Measurements from ENCODE around the gene CNTNAP5.

Gene CNTNAP5

DNA sequence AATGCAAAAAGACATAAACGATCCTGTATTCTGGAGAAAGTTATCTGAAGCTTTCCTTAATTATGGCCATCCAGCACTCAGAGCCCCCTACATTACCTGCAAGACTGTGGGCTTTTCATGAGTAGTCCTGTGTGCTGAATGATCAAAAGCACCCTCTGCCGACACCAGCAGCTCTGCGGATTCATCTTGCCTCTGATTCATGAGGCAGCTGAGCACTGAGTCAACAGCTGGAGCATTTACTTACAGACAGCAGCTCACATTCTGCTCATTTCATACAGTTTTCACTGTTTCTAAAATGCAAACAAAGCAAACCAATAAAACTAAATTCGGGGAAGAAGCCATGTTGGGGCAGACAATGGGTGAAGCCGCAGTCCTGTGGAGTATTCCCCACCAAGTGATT, 886.5 kb downstream of the CNTNAP5 start:
- TF ChIP-seq POLR2AphosphoS5 (IDR thresholded peaks at IDR 0.05; ENCODE audit: borderline replicate concordance, low read depth, low read length) (no peak), FOXP2 (optimal IDR thresholded peaks at IDR 0.05; ENCODE audit: control extremely low read depth, extremely low read length, insufficient read depth) (no peak), EZH2 (IDR thresholded peaks at IDR 0.05) (no peak)
- no peak for DNase-seq (ENCODE audit: low read depth, low spot score)
- no peaks in the 10 kb centered on the region for H3K9me3 ChIP-seq (ENCODE audit: low read depth, low read length)
- H3K9ac ChIP-seq (ENCODE audit: insufficient read length), result no peak overlapping the region
- H3K36me3 ChIP-seq (ENCODE audit: insufficient read depth, low read length), result no peaks in the 10 kb centered on the region
- no peak overlapping the region for H3K4me3 ChIP-seq
- H3K27ac ChIP-seq, result no peak overlapping the region

DNA sequence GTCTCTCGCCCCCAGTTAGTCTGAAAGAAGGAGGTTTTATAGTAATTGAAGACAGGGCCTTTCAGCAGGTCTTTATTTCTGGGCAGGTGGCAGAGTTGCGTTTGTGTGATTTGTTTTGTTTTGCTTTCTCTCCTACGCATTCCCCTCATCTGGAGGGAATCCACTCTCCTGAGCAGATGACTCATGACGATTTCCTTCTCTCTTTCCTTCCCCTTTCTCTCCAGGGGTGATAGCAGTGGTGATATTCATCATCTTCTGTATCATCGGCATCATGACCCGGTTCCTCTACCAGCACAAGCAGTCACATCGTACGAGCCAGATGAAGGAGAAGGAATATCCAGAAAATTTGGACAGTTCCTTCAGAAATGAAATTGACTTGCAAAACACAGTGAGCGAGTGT, 888.8 kb downstream of the CNTNAP5 start:
- DNase-seq (ENCODE audit: low read depth, low spot score), result no peak
- H3K9ac ChIP-seq (ENCODE audit: insufficient read length), result no peak overlapping the region
- TF ChIP-seq EZH2 (IDR thresholded peaks at IDR 0.05) (no peak), POLR2AphosphoS5 (IDR thresholded peaks at IDR 0.05; ENCODE audit: borderline replicate concordance, low read depth, low read length) (no peak), FOXP2 (optimal IDR thresholded peaks at IDR 0.05; ENCODE audit: control extremely low read depth, extremely low read length, insufficient read depth) (no peak)
- H3K36me3 ChIP-seq (ENCODE audit: insufficient read depth, low read length), result no peaks in the 10 kb centered on the region
- no peak overlapping the region for H3K4me3 ChIP-seq
- H3K9me3 ChIP-seq (ENCODE audit: low read depth, low read length), result no peaks in the 10 kb centered on the region
- no peak overlapping the region for H3K27ac ChIP-seq

DNA sequence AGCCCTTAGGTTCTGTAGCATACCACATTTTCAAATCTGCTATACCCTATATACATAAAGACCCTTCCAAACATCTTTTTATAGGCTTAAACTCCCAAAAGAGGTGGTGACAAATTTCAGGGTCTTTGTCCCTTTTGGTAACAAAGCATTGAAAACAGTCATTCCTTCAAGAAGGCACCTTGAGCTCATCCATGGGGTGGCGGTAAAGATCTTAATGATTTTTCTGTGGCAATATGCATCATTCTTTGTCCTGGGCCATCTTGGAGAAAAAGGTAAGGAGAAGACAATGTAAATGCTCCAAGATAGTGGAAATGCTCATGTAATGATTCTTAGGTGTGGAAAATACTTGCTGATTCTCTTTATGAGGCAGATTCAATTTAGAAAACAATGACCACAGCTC, 890.5 kb downstream of the CNTNAP5 start:
- no peaks in the 10 kb centered on the region for H3K9me3 ChIP-seq (ENCODE audit: low read depth, low read length)
- H3K4me3 ChIP-seq, result no peak overlapping the region
- TF ChIP-seq EZH2 (IDR thresholded peaks at IDR 0.05) (no peak), POLR2AphosphoS5 (IDR thresholded peaks at IDR 0.05; ENCODE audit: borderline replicate concordance, low read depth, low read length) (no peak), FOXP2 (optimal IDR thresholded peaks at IDR 0.05; ENCODE audit: control extremely low read depth, extremely low read length, insufficient read depth) (no peak)
- H3K36me3 ChIP-seq (ENCODE audit: insufficient read depth, low read length), result no peaks in the 10 kb centered on the region
- no peak overlapping the region for H3K9ac ChIP-seq (ENCODE audit: insufficient read length)
- no peak overlapping the region for H3K27ac ChIP-seq
- no peak for DNase-seq (ENCODE audit: low read depth, low spot score)

DNA sequence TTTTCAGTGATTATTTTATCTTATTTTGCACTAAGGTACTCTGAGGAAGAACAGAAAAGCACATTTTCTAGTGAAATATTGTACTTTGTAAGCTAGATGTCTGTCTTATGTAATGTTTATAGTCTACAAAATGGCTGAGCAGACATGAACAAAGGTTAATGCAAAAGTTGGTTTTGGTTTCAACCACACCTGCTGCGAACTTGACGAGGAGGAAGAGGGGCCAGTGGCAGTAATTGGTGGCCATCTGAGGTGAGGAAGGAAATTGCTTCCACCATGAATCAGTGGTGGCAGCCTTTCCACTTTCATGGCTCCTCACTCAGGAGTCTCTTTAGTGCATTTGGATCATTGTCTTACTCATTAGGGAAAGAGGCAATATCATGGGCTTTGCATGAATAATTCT, 894.2 kb downstream of the CNTNAP5 start:
- TF ChIP-seq POLR2AphosphoS5 (IDR thresholded peaks at IDR 0.05; ENCODE audit: borderline replicate concordance, low read depth, low read length), result no peak
- TF ChIP-seq FOXP2 (optimal IDR thresholded peaks at IDR 0.05; ENCODE audit: control extremely low read depth, extremely low read length, insufficient read depth), result no peak
- no peak for TF ChIP-seq EZH2 (IDR thresholded peaks at IDR 0.05)
- DNase-seq (ENCODE audit: low read depth, low spot score), result no peak
- H3K36me3 ChIP-seq (ENCODE audit: insufficient read depth, low read length), result no peaks in the 10 kb centered on the region
- no peak overlapping the region for H3K4me3 ChIP-seq
- H3K9ac ChIP-seq (ENCODE audit: insufficient read length), result no peak overlapping the region
- H3K9me3 ChIP-seq (ENCODE audit: low read depth, low read length), result no peaks in the 10 kb centered on the region
- no peak overlapping the region for H3K27ac ChIP-seq

DNA sequence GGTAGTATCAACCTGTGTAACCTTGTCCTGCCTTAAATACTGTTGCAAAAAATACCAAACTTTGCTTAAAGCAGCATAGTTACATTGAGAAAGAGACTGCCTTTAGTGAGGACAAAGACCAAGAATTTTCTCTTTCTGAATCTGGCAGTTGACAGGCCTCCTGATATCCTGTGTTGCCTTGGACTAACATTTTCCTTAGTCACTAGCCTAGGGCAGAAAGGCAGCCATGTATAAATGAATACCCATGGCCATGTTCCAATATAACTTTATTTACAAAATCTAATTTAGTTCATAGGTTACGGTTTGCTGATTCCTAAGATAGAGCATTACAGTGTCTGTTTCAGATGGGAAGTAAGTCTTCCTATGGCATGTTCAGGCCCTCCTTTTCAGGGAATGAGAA, 895.4 kb downstream of the CNTNAP5 start:
- Histone ChIP-seq H3K4me3 (no peak overlapping the region), H3K36me3 (ENCODE audit: insufficient read depth, low read length) (no peaks in the 10 kb centered on the region)
- no peak for DNase-seq (ENCODE audit: low read depth, low spot score)

DNA sequence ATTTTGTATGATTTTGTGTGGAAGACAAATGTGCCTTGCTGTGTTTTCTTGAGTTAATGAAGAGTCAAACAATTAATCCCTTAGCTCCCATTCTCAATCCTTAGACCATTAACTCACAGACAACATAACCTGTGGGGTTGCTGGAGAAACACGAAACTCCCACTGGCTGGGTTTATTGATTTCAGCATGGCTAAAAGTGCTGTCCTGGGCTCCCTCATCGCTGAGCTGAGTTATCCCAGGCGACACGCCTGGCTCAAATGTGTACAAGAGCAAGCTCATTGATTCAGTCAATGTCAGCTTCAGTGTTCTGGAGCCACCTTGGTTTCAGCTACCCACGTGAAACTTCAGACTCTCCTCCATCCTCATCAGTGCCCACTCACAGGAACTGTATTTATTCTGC, 896.1 kb downstream of the CNTNAP5 start:
- Histone ChIP-seq H3K9me3 (ENCODE audit: low read depth, low read length) (no peaks in the 10 kb centered on the region), H3K27ac (no peak overlapping the region), H3K36me3 (ENCODE audit: insufficient read depth, low read length) (no peaks in the 10 kb centered on the region), H3K4me3 (no peak overlapping the region), H3K9ac (ENCODE audit: insufficient read length) (no peak overlapping the region)
- TF ChIP-seq POLR2AphosphoS5 (IDR thresholded peaks at IDR 0.05; ENCODE audit: borderline replicate concordance, low read depth, low read length) (no peak), EZH2 (IDR thresholded peaks at IDR 0.05) (no peak), FOXP2 (optimal IDR thresholded peaks at IDR 0.05; ENCODE audit: control extremely low read depth, extremely low read length, insufficient read depth) (no peak)
- DNase-seq (ENCODE audit: low read depth, low spot score), result no peak

More for the DNA sequence above, 895.4 kb downstream of the CNTNAP5 start:
- Histone ChIP-seq H3K9ac (ENCODE audit: insufficient read length) (no peak overlapping the region), H3K27ac (no peak overlapping the region), H3K9me3 (ENCODE audit: low read depth, low read length) (no peaks in the 10 kb centered on the region)
- TF ChIP-seq POLR2AphosphoS5 (IDR thresholded peaks at IDR 0.05; ENCODE audit: borderline replicate concordance, low read depth, low read length) (no peak), FOXP2 (optimal IDR thresholded peaks at IDR 0.05; ENCODE audit: control extremely low read depth, extremely low read length, insufficient read depth) (no peak), EZH2 (IDR thresholded peaks at IDR 0.05) (no peak)

DNA sequence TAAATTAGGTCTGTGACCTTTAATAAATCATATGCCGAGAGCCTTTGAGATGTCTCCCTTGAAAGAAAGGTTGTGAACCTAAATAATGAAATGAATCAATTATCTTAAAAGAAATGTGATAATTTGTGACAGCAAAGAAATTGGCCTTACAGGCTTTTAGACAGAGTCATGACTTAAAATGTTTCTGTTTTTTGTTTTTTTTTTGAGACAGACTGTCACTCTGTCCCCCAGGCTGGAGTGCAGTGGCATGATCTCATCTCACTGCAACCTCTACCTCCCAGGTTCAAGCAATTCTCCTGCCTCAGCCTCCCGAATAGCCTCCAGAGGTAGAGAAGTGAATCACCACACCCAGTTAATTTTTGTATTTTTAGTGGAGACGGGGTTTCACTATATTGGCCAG, 898.0 kb downstream of the CNTNAP5 start:
- Histone ChIP-seq H3K36me3 (ENCODE audit: insufficient read depth, low read length) (no peaks in the 10 kb centered on the region), H3K4me3 (no peak overlapping the region), H3K9me3 (ENCODE audit: low read depth, low read length) (no peaks in the 10 kb centered on the region), H3K9ac (ENCODE audit: insufficient read length) (no peak overlapping the region), H3K27ac (no peak overlapping the region)
- DNase-seq (ENCODE audit: low read depth, low spot score), result no peak
- TF ChIP-seq POLR2AphosphoS5 (IDR thresholded peaks at IDR 0.05; ENCODE audit: borderline replicate concordance, low read depth, low read length) (no peak), FOXP2 (optimal IDR thresholded peaks at IDR 0.05; ENCODE audit: control extremely low read depth, extremely low read length, insufficient read depth) (no peak), EZH2 (IDR thresholded peaks at IDR 0.05) (no peak)

DNA sequence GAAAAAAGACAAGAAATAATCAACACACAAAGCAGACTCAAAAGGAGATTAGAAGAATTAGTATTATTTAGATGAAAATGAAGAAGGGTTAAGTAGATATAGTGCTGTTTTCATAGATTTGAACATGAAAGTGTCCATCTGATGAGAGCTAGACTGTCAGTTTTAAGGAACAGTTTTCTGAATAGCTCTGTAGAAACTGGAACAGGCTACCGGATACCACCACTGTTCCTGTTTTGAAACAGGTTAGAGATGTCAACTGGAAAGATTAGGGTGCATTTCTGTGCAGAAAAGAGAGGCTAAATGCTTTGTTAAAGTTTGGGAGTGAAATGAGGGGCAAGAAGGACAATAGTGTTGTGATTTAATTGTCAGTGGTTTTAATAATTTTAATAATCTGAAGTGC, 908.8 kb downstream of the CNTNAP5 start:
- H3K36me3 ChIP-seq (ENCODE audit: insufficient read depth, low read length), result no peaks in the 10 kb centered on the region
- no peak overlapping the region for H3K9ac ChIP-seq (ENCODE audit: insufficient read length)

DNA sequence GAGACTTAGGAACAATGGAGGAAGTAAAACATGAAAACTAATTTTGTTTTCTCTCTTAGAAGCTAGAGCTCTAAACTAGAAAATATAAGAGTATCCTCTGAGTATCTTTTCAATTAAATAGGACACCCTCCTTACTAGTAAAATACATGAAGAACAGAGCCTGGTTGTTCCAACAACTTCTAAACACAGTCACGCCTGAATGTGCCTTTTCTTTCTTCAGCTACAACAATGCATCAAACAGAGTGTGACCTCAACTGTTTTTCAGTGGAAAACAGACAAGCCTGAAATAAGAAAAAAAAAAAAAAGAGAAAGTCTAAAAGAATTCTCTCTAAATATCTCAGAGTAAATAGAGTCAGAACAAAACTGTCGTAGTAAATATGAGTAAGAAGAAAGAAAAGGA, 928.8 kb downstream of the CNTNAP5 start:
- Histone ChIP-seq H3K36me3 (ENCODE audit: insufficient read depth, low read length) (no peaks in the 10 kb centered on the region), H3K4me3 (no peak overlapping the region), H3K9ac (ENCODE audit: insufficient read length) (no peak overlapping the region), H3K9me3 (ENCODE audit: low read depth, low read length) (no peaks in the 10 kb centered on the region), H3K27ac (no peak overlapping the region)
- TF ChIP-seq FOXP2 (optimal IDR thresholded peaks at IDR 0.05; ENCODE audit: control extremely low read depth, extremely low read length, insufficient read depth), result no peak
- TF ChIP-seq EZH2 (IDR thresholded peaks at IDR 0.05), result no peak
- no peak for TF ChIP-seq POLR2AphosphoS5 (IDR thresholded peaks at IDR 0.05; ENCODE audit: borderline replicate concordance, low read depth, low read length)
- DNase-seq (ENCODE audit: low read depth, low spot score), result no peak

More for the DNA sequence above, 908.8 kb downstream of the CNTNAP5 start:
- DNase-seq (ENCODE audit: low read depth, low spot score), result no peak
- H3K27ac ChIP-seq, result no peak overlapping the region
- H3K4me3 ChIP-seq, result no peak overlapping the region
- H3K9me3 ChIP-seq (ENCODE audit: low read depth, low read length), result no peaks in the 10 kb centered on the region
- TF ChIP-seq EZH2 (IDR thresholded peaks at IDR 0.05), result no peak
- no peak for TF ChIP-seq FOXP2 (optimal IDR thresholded peaks at IDR 0.05; ENCODE audit: control extremely low read depth, extremely low read length, insufficient read depth)
- TF ChIP-seq POLR2AphosphoS5 (IDR thresholded peaks at IDR 0.05; ENCODE audit: borderline replicate concordance, low read depth, low read length), result no peak
